HFFc6 (cell line): ENCODE results near the gene COL4A1. TPM values are rescaled to one million over a fixed set of nuclear protein-coding genes. Genes with fewer than 3 reads are reported as not detected.
A peak's percentile ranks its signal among the peaks of the same experiment; 100 is the strongest.

Experiments
- DNase-seq: peaks from one replicate; pipeline ENCODE4 v3.0.0-alpha.2; 2018
- H3K27ac Mint-ChIP-seq: 2 replicates; pipeline ENCODE4 v1.8.0; 2020; ENCODE audit warnings: mild to moderate bottlenecking, mixed read lengths
- H3K27me3 Mint-ChIP-seq: 2 replicates; pipeline ENCODE4 v1.8.0; 2021; ENCODE audit warnings: mild to moderate bottlenecking, moderate library complexity, mixed read lengths; ENCODE audit not compliant: insufficient read depth
- H3K36me3 Mint-ChIP-seq: 2 replicates; pipeline ENCODE4 v1.8.0; 2021; ENCODE audit warnings: low read depth, mixed read lengths
- H3K4me1 Mint-ChIP-seq: 2 replicates; pipeline ENCODE4 v1.8.0; 2020; ENCODE audit warnings: low read depth, mixed read lengths
- H3K4me3 Mint-ChIP-seq: 2 replicates; pipeline ENCODE4 v1.8.0; 2020; ENCODE audit warnings: mild to moderate bottlenecking, moderate library complexity, mixed read lengths
- H3K9me3 Mint-ChIP-seq: 2 replicates; pipeline ENCODE4 v1.8.0; 2020; ENCODE audit warnings: mild to moderate bottlenecking, mixed read lengths
- CTCF ChIP-seq: fragments of 200-600 bp; sonication (generic); IDR thresholded peaks from 2 replicates; pipeline ENCODE4 v1.5.0; 2021; ENCODE audit warnings: antibody characterized with exemption, mild to moderate bottlenecking
- total RNA-seq, 6 experiments: library from RNA; stranded (reverse); fragmentation: NEBNext Ultra II Directional; extraction: Animal tissue kit (Norgen Biotek cat#: 25700); gene quantifications; 2 replicates in 1 of 6; 3 replicates in 5 of 6; pipeline ENCODE4 v1.2.3, GENCODE V29; 2021

Gene COL4A1
- total RNA-seq, 6 experiments from 2014 or later: 137 to 328 (median 148) TPM

- Mint-ChIP-seq H3K27me3 (peaks cover 2% of the 10 kb centered on the region; the same call in 1 of the 2 replicates), H3K9me3 (no peaks in the 10 kb centered on the region), H3K36me3 (no peaks in the 10 kb centered on the region), H3K4me3 (no peak overlapping the region), H3K4me1 (peaks cover 69% of the 10 kb centered on the region), H3K27ac (no peak overlapping the region)
- no peak for TF ChIP-seq CTCF
- DNase-seq: no peak
Measured at GRCh38 chr13:110110783-110111182, 196.2 kb downstream of the COL4A1 start.

GRCh38 chr13:110109910-110110309, 197.0 kb downstream of the COL4A1 start:
- H3K4me1 Mint-ChIP-seq: peaks cover 63% of the 10 kb centered on the region
- DNase-seq: peak; percentile 88
- peak overlapping the region; percentile 68 for H3K4me3 Mint-ChIP-seq
- H3K27me3 Mint-ChIP-seq: peaks cover 3% of the 10 kb centered on the region; the same call in 1 of the 2 replicates
- H3K36me3 Mint-ChIP-seq: no peaks in the 10 kb centered on the region
- H3K9me3 Mint-ChIP-seq: no peaks in the 10 kb centered on the region
- no peak for TF ChIP-seq CTCF
- peak overlapping the region; percentile 76 for H3K27ac Mint-ChIP-seq

- peaks cover 3% of the 10 kb centered on the region; the same call in 1 of the 2 replicates for H3K27me3 Mint-ChIP-seq
- H3K36me3 Mint-ChIP-seq: no peaks in the 10 kb centered on the region
- peak overlapping the region; percentile 68; the same call in 1 of the 2 replicates for H3K4me3 Mint-ChIP-seq
- TF ChIP-seq CTCF: 0 out of 2 replicates have a peak, but pooled peaks have one; percentile 6
- no peaks in the 10 kb centered on the region for H3K9me3 Mint-ChIP-seq
- no peak for DNase-seq
- H3K27ac Mint-ChIP-seq: peak overlapping the region; percentile 76
- peaks cover 56% of the 10 kb centered on the region for H3K4me1 Mint-ChIP-seq
Measured at GRCh38 chr13:110109140-110109783, 197.7 kb downstream of the COL4A1 start.

GRCh38 chr13:110108348-110109139, 198.4 kb downstream of the COL4A1 start:
- Mint-ChIP-seq H3K27me3 (0 out of 2 replicates have a peak, but pooled peaks cover 2% of the 10 kb centered on the region), H3K4me3 (no peak overlapping the region), H3K27ac (no peak overlapping the region; the same call in 1 of the 2 replicates), H3K4me1 (peaks cover 54% of the 10 kb centered on the region), H3K36me3 (no peaks in the 10 kb centered on the region), H3K9me3 (no peaks in the 10 kb centered on the region)
- peak; percentile 80 for TF ChIP-seq CTCF
- DNase-seq: peak; percentile 83

- H3K36me3 Mint-ChIP-seq: no peaks in the 10 kb centered on the region
- H3K27me3 Mint-ChIP-seq: peaks cover 2% of the 10 kb centered on the region; the same call in 1 of the 2 replicates
- peak; percentile 53; the same call in 1 of the 2 replicates for TF ChIP-seq CTCF
- H3K9me3 Mint-ChIP-seq: no peaks in the 10 kb centered on the region
- H3K4me3 Mint-ChIP-seq: no peak overlapping the region
- DNase-seq: no peak
- no peak overlapping the region for H3K27ac Mint-ChIP-seq
- H3K4me1 Mint-ChIP-seq: peaks cover 50% of the 10 kb centered on the region
Measured at GRCh38 chr13:110107568-110108347, 199.2 kb downstream of the COL4A1 start.
